Activated naive CD4-positive, alpha-beta T cell treated with anti-CD3 and anti-CD28 coated beads for 36 hours (primary cell): ENCODE measurements around the gene LECT2. TPM values are rescaled to one million over a fixed set of nuclear protein-coding genes. Genes with fewer than 3 reads are reported as not detected.

ENCODE experiments used
- CTCF ChIA-PET: fragments of 350-600 bp; sonication (Branson Sonifier 250); formaldehyde crosslinking; loops from one replicate; lab custom pipeline; 2021; ENCODE audit warnings: antibody characterized with exemption; lab: Charles Lee
- DNase-seq: peaks from one replicate; pipeline ENCODE4 v3.0.0-alpha.2; 2020
- H3K27ac Mint-ChIP-seq: one replicate; pipeline ENCODE4 v1.8.0; 2021; ENCODE audit warnings: mild to moderate bottlenecking, mixed read lengths
- H3K27me3 Mint-ChIP-seq: one replicate; pipeline ENCODE4 v1.8.0; 2021; ENCODE audit warnings: low read depth, mixed read lengths
- H3K36me3 Mint-ChIP-seq: one replicate; pipeline ENCODE4 v1.8.0; 2021; ENCODE audit warnings: low read depth, mixed read lengths
- H3K4me1 Mint-ChIP-seq: one replicate; pipeline ENCODE4 v1.8.0; 2021; ENCODE audit warnings: low read depth, mixed read lengths
- H3K4me3 Mint-ChIP-seq: one replicate; pipeline ENCODE4 v1.8.0; 2021; ENCODE audit warnings: mild to moderate bottlenecking, moderate library complexity, mixed read lengths
- H3K9me3 Mint-ChIP-seq: one replicate; pipeline ENCODE4 v1.8.0; 2021; ENCODE audit warnings: mixed read lengths
- intact Hi-C: fragments of 100-400 bp; cut with micrococcal nuclease; formaldehyde crosslinking; loops from one replicate; pipeline ENCODE4 v1.15.1; 2023
- total RNA-seq, 2 experiments: library from RNA; stranded (reverse); gene quantifications; one replicate each; pipeline ENCODE4 v1.2.3, GENCODE V29; 2021

LECT2 gene
- total RNA-seq, 2 experiments from 2014 or later = not detected

- CTCF ChIA-PET = no interaction called here
- H3K9me3 Mint-ChIP-seq = peaks cover 3% of the 10 kb centered on the region
- no peak overlapping the region for H3K27ac Mint-ChIP-seq
- H3K36me3 Mint-ChIP-seq = no peaks in the 10 kb centered on the region
- peaks cover 28% of the 10 kb centered on the region for H3K27me3 Mint-ChIP-seq
- no peaks in the 10 kb centered on the region for H3K4me1 Mint-ChIP-seq
- no peak overlapping the region for H3K4me3 Mint-ChIP-seq
- DNase-seq = no peak
- intact Hi-C loops = no loop called here
These were observed 20.3 kb upstream of the LECT2 start for GRCh38 chr5:135975122-135975521.

- CTCF ChIA-PET = no interaction called here
These were observed 19.3 kb upstream of the LECT2 start for GRCh38 chr5:135974021-135974600.

GRCh38 chr5:135973323-135974020 is 18.7 kb upstream of the LECT2 start:
- CTCF ChIA-PET = no interaction called here
- Mint-ChIP-seq H3K4me3 (no peak overlapping the region), H3K9me3 (peaks cover 6% of the 10 kb centered on the region), H3K27me3 (peaks cover 28% of the 10 kb centered on the region), H3K36me3 (no peaks in the 10 kb centered on the region), H3K4me1 (no peaks in the 10 kb centered on the region), H3K27ac (no peak overlapping the region)
- DNase-seq = no peak
- intact Hi-C loops = no loop called here

More at GRCh38 chr5:135974021-135974600, 19.3 kb upstream of the LECT2 start:
- Mint-ChIP-seq H3K9me3 (peaks cover 3% of the 10 kb centered on the region), H3K4me3 (no peak overlapping the region), H3K27me3 (peaks cover 26% of the 10 kb centered on the region), H3K4me1 (no peaks in the 10 kb centered on the region), H3K27ac (no peak overlapping the region), H3K36me3 (no peaks in the 10 kb centered on the region)
- DNase-seq = no peak
- intact Hi-C loops = no loop called here

GRCh38 chr5:135971701-135972100 is 16.9 kb upstream of the LECT2 start:
- intact Hi-C loops = no loop called here
- no peaks in the 10 kb centered on the region for H3K4me1 Mint-ChIP-seq
- no peaks in the 10 kb centered on the region for H3K36me3 Mint-ChIP-seq
- no peak overlapping the region for H3K27ac Mint-ChIP-seq
- CTCF ChIA-PET = no interaction called here
- H3K9me3 Mint-ChIP-seq = peaks cover 7% of the 10 kb centered on the region
- no peak overlapping the region for H3K4me3 Mint-ChIP-seq
- no peak for DNase-seq
- H3K27me3 Mint-ChIP-seq = peaks cover 26% of the 10 kb centered on the region

- CTCF ChIA-PET = no interaction called here
- intact Hi-C loops = no loop called here
- Mint-ChIP-seq H3K9me3 (peaks cover 10% of the 10 kb centered on the region), H3K4me3 (no peak overlapping the region), H3K36me3 (no peaks in the 10 kb centered on the region), H3K4me1 (no peaks in the 10 kb centered on the region), H3K27me3 (peaks cover 6% of the 10 kb centered on the region), H3K27ac (no peak overlapping the region)
- no peak for DNase-seq
These were observed 12.0 kb upstream of the LECT2 start for GRCh38 chr5:135966790-135967189.

GRCh38 chr5:135966165-135966564 is 11.4 kb upstream of the LECT2 start:
- CTCF ChIA-PET = no interaction called here
- H3K9me3 Mint-ChIP-seq = peaks cover 10% of the 10 kb centered on the region

GRCh38 chr5:135965504-135965903 is 10.7 kb upstream of the LECT2 start:
- Mint-ChIP-seq H3K27ac (no peak overlapping the region), H3K27me3 (peaks cover 6% of the 10 kb centered on the region), H3K4me1 (no peaks in the 10 kb centered on the region), H3K4me3 (no peak overlapping the region), H3K9me3 (peaks cover 7% of the 10 kb centered on the region), H3K36me3 (no peaks in the 10 kb centered on the region)
- no peak for DNase-seq
- intact Hi-C loops = no loop called here
- CTCF ChIA-PET = no interaction called here

More at GRCh38 chr5:135966165-135966564, 11.4 kb upstream of the LECT2 start:
- no peak for DNase-seq
- Mint-ChIP-seq H3K4me3 (no peak overlapping the region), H3K27ac (no peak overlapping the region), H3K4me1 (no peaks in the 10 kb centered on the region), H3K27me3 (peaks cover 6% of the 10 kb centered on the region), H3K36me3 (no peaks in the 10 kb centered on the region)
- intact Hi-C loops = no loop called here

- Mint-ChIP-seq H3K27me3 (peaks cover 6% of the 10 kb centered on the region), H3K4me1 (no peaks in the 10 kb centered on the region), H3K9me3 (peaks cover 7% of the 10 kb centered on the region), H3K36me3 (no peaks in the 10 kb centered on the region), H3K4me3 (no peak overlapping the region), H3K27ac (no peak overlapping the region)
- intact Hi-C loops = no loop called here
- CTCF ChIA-PET = interaction anchor here (0.5 kb wide), 1 partner anchor 73 kb away, joined by 4 read pairs; no protein-coding TSS in a partner anchor
- no peak for DNase-seq
These were observed 10.0 kb upstream of the LECT2 start for GRCh38 chr5:135964670-135965320.

GRCh38 chr5:135955525-135955924 is 742 bp upstream of the LECT2 start:
- Mint-ChIP-seq H3K36me3 (no peaks in the 10 kb centered on the region), H3K9me3 (no peaks in the 10 kb centered on the region), H3K4me1 (no peaks in the 10 kb centered on the region), H3K4me3 (no peak overlapping the region), H3K27me3 (peaks cover 6% of the 10 kb centered on the region), H3K27ac (no peak overlapping the region)
- intact Hi-C loops = no loop called here
- CTCF ChIA-PET = no interaction called here
- no peak for DNase-seq

GRCh38 chr5:135953850-135954249 is 933 bp downstream of the LECT2 start:
- Mint-ChIP-seq H3K4me3 (no peak overlapping the region), H3K36me3 (no peaks in the 10 kb centered on the region), H3K27me3 (peaks cover 6% of the 10 kb centered on the region), H3K27ac (no peak overlapping the region), H3K9me3 (no peaks in the 10 kb centered on the region), H3K4me1 (no peaks in the 10 kb centered on the region)
- intact Hi-C loops = no loop called here
- DNase-seq = no peak
- CTCF ChIA-PET = no interaction called here

GRCh38 chr5:135952683-135953082 is 2.1 kb downstream of the LECT2 start:
- CTCF ChIA-PET = no interaction called here
- Mint-ChIP-seq H3K27me3 (peaks cover 8% of the 10 kb centered on the region), H3K9me3 (no peaks in the 10 kb centered on the region), H3K36me3 (no peaks in the 10 kb centered on the region), H3K4me3 (no peak overlapping the region), H3K4me1 (no peaks in the 10 kb centered on the region), H3K27ac (no peak overlapping the region)
- intact Hi-C loops = no loop called here
- DNase-seq = no peak

- peaks cover 6% of the 10 kb centered on the region for H3K27me3 Mint-ChIP-seq
- intact Hi-C loops = no loop called here
- CTCF ChIA-PET = interaction anchor here (0.6 to 1.0 kb wide), 3 partner anchors 93 to 569 kb away, joined by 3 to 4 read pairs (median 3); no protein-coding TSS in a partner anchor
- H3K9me3 Mint-ChIP-seq = no peaks in the 10 kb centered on the region
- no peak for DNase-seq
- no peak overlapping the region for H3K27ac Mint-ChIP-seq
- H3K36me3 Mint-ChIP-seq = no peaks in the 10 kb centered on the region
- H3K4me1 Mint-ChIP-seq = no peaks in the 10 kb centered on the region
- H3K4me3 Mint-ChIP-seq = no peak overlapping the region
These were observed 3.0 kb downstream of the LECT2 start for GRCh38 chr5:135951807-135952206.
